HCT116 (cell line): ENCODE measurements around the gene PTBP1. TPM values are rescaled to one million over a fixed set of nuclear protein-coding genes. Genes with fewer than 3 reads are reported as not detected.
"Not testable (repeated sequence)": the region's sequence is repeated elsewhere in the genome, so short reads cannot be mapped to it uniquely, and the experiment has no call there.

Experiments
- ATAC-seq: fragments of 200-7000 bp; cut with Tn5 transposase; 2 replicates; pipeline ENCODE4 v1.9.1; 2020; ENCODE audit warnings: mild to moderate bottlenecking, moderate library complexity
- BruUV-seq: library from RNA; stranded (reverse); fragments of 400-500 nt; replicated peaks from 2 replicates; lab custom pipeline; 2021; lab: Mats Ljungman, UMichigan
- CTCF ChIA-PET: fragments of 300-600 bp; sonication (Branson Sonifier 250); formaldehyde crosslinking; loops from one replicate; lab custom pipeline; 2021; ENCODE audit warnings: antibody characterized with exemption; lab: Charles Lee
- POLR2A ChIA-PET: fragments of 300-600, 350-600 bp; sonication (Branson Sonifier 250); formaldehyde crosslinking; loops from one replicate; lab custom pipeline; 2021; ENCODE audit warnings: antibody characterized with exemption; lab: Charles Lee
- RAD21 ChIA-PET, 2 experiments: fragments of 300-600 bp; sonication (Branson Sonifier 250); formaldehyde crosslinking; loops; one replicate each; lab custom pipeline; 2023; ENCODE audit warnings: low total read pairs in 2 of 2; ENCODE audit not compliant: uncharacterized antibody in 2 of 2, unreplicated experiment in 2 of 2, low non-redundant PET in 1 of 2; lab: Charles Lee
- DNase-seq: peaks from one replicate; pipeline ENCODE4 v3.0.0-alpha.2; 2010; ENCODE audit warnings: low read depth, low spot score
- H2AFZ ChIP-seq: fragments of 200-600 bp; shearing (Covaris generic), sonication (generic); 2 replicates; pipeline ENCODE4 v1.6.1; 2017; ENCODE audit warnings: low read depth, mixed run types, mixed read lengths, antibody characterized with exemption, low read length; ENCODE audit not compliant: poor library complexity, severe bottlenecking
- H3K27ac ChIP-seq: 2 replicates; pipeline ENCODE4 v1.5.1; 2012; ENCODE audit warnings: low read depth, low read length
- H3K27me3 ChIP-seq: fragments of 200-600 bp; sonication (generic); 2 replicates; pipeline ENCODE4 v1.6.1; 2016; ENCODE audit warnings: mixed run types, low read length, mixed read lengths; ENCODE audit not compliant: insufficient read depth
- H3K36me3 ChIP-seq, 2 experiments: fragments of 200-500 bp in 1 of 2; fragments of 200-600 bp in 1 of 2; sonication (Bioruptor generic) in 1 of 2; sonication (generic) in 1 of 2; 2 replicates each; pipeline versions ENCODE4 v1.5.1 to v1.6.1; 2014 to 2016; ENCODE audit warnings: low read length in 2 of 2, inconsistent platforms in 1 of 2, mixed read lengths in 1 of 2, mixed run types in 1 of 2; ENCODE audit not compliant: insufficient read depth in 2 of 2, control insufficient read depth in 1 of 2
- H3K4me1 ChIP-seq, 2 experiments: fragments of 200-600 bp in 1 of 2; sonication (generic) in 1 of 2; 2 replicates each; pipeline versions ENCODE4 v1.5.1 to v1.6.1; 2012 to 2017; ENCODE audit warnings: low read length in 2 of 2, inconsistent platforms in 1 of 2, mild to moderate bottlenecking in 1 of 2, mixed read lengths in 1 of 2, mixed run types in 1 of 2, moderate library complexity in 1 of 2; ENCODE audit not compliant: insufficient read depth in 2 of 2, control insufficient read depth in 1 of 2
- H3K4me2 ChIP-seq: fragments of 200-600 bp; sonication (generic); 2 replicates; pipeline ENCODE4 v1.6.1; 2017; ENCODE audit warnings: mixed run types, low read length, mixed read lengths
- H3K4me3 ChIP-seq, 2 experiments: fragments of 200-600 bp in 1 of 2; sonication (generic) in 1 of 2; replicated peaks in 1 of 2; 2 replicates each; pipeline ENCODE4 v1.5.1; 2011 to 2016; ENCODE audit warnings: low read length in 2 of 2, control low read depth in 1 of 2, low read depth in 1 of 2, mild to moderate bottlenecking in 1 of 2, mixed read lengths in 1 of 2, mixed run types in 1 of 2
- H3K79me2 ChIP-seq: fragments of 200-600 bp; sonication (generic); 2 replicates; pipeline ENCODE4 v1.6.1; 2017; ENCODE audit warnings: mild to moderate bottlenecking, mixed run types, low read length, moderate library complexity, mixed read lengths; ENCODE audit not compliant: insufficient read depth
- H3K9ac ChIP-seq: fragments of 200-600 bp; sonication (generic); 2 replicates; pipeline ENCODE4 v1.6.1; 2016; ENCODE audit warnings: low read length, mixed read lengths
- H3K9me2 ChIP-seq: fragments of 200-600 bp; sonication (generic), shearing (Covaris generic); 2 replicates; pipeline ENCODE4 v1.6.1; 2017; ENCODE audit warnings: mixed run types, mild to moderate bottlenecking, moderate library complexity; ENCODE audit not compliant: insufficient read depth
- H3K9me3 ChIP-seq, 2 experiments: fragments of 200-500 bp in 1 of 2; fragments of 200-600 bp in 1 of 2; sonication (Bioruptor generic) in 1 of 2; sonication (generic) in 1 of 2; 2 replicates each; pipeline ENCODE4 v1.6.1; 2014 to 2017; ENCODE audit warnings: low read length in 2 of 2, mixed read lengths in 2 of 2, inconsistent platforms in 1 of 2, low read depth in 1 of 2, mild to moderate bottlenecking in 1 of 2, mixed run types in 1 of 2, moderate library complexity in 1 of 2; ENCODE audit not compliant: control insufficient read depth in 1 of 2, insufficient read depth in 1 of 2
- H4K20me1 ChIP-seq: fragments of 200-600 bp; sonication (generic), shearing (Covaris generic); 2 replicates; pipeline ENCODE4 v1.6.1; 2017; ENCODE audit warnings: mixed run types, mild to moderate bottlenecking, moderate library complexity; ENCODE audit not compliant: insufficient read depth
- ATF3 ChIP-seq: IDR thresholded peaks from 2 replicates; pipeline ENCODE4 v1.6.1; 2012
- CBX3 ChIP-seq: IDR thresholded peaks from 2 replicates; pipeline ENCODE4 v1.6.1; 2012; ENCODE audit warnings: low read depth
- CEBPB ChIP-seq: IDR thresholded peaks from 2 replicates; pipeline ENCODE4 v1.6.1; 2012; ENCODE audit warnings: low read depth
- CTCF ChIP-seq, 3 experiments: fragments of 200-600 bp in 1 of 3; sonication (generic) in 1 of 3; IDR thresholded peaks in 2 of 3; conservative IDR thresholded peaks in 1 of 3; 2 replicates each; pipeline ENCODE4 v1.5.1; 2012 to 2017; ENCODE audit warnings: low read depth in 2 of 3, low read length in 2 of 3, antibody characterized with exemption in 1 of 3, borderline replicate concordance in 1 of 3, control low read depth in 1 of 3, mild to moderate bottlenecking in 1 of 3, mixed read lengths in 1 of 3, mixed run types in 1 of 3, moderate library complexity in 1 of 3; ENCODE audit not compliant: insufficient read depth in 1 of 3
- EZH2phosphoT487 ChIP-seq: fragments of 200-600 bp; IDR thresholded peaks from 2 replicates; pipeline ENCODE4 v1.6.1; 2018; ENCODE audit warnings: antibody characterized with exemption, borderline replicate concordance
- FOSL1 ChIP-seq: IDR thresholded peaks from 2 replicates; pipeline ENCODE4 v1.6.1; 2012; ENCODE audit warnings: low read depth
- JUND ChIP-seq: IDR thresholded peaks from 2 replicates; pipeline ENCODE4 v1.6.1; 2012
- POLR2A ChIP-seq: IDR thresholded peaks from 2 replicates; pipeline ENCODE4 v1.7.0; 2011; ENCODE audit warnings: borderline replicate concordance; ENCODE audit not compliant: insufficient read depth, insufficient read length; ENCODE audit errors: extremely low read depth
- POLR2AphosphoS5 ChIP-seq: IDR thresholded peaks from 2 replicates; pipeline ENCODE4 v1.6.1; 2011; ENCODE audit warnings: mild to moderate bottlenecking, low read depth, low read length, moderate library complexity
- RAD21 ChIP-seq: IDR thresholded peaks from 2 replicates; pipeline ENCODE4 v1.6.1; 2012; ENCODE audit warnings: low read depth, mild to moderate bottlenecking
- REST ChIP-seq: IDR thresholded peaks from 2 replicates; pipeline ENCODE4 v1.6.1; 2012; ENCODE audit warnings: low read depth
- YY1 ChIP-seq: IDR thresholded peaks from 2 replicates; pipeline ENCODE4 v1.6.1; 2011; ENCODE audit warnings: low read length, low read depth, moderate library complexity, mild to moderate bottlenecking; ENCODE audit not compliant: insufficient replicate concordance; ENCODE audit errors: extremely low read depth
- ZBTB33 ChIP-seq: IDR thresholded peaks from 2 replicates; pipeline ENCODE4 v1.6.1; 2011; ENCODE audit warnings: mild to moderate bottlenecking, low read length, moderate library complexity; ENCODE audit not compliant: insufficient replicate concordance; ENCODE audit errors: extremely low read depth
- intact Hi-C: fragments of 100-400 bp; cut with micrococcal nuclease; formaldehyde crosslinking; loops from 2 replicates; pipeline ENCODE4 v1.10.0; 2022
- total RNA-seq: library from RNA; stranded (reverse); gene quantifications from one replicate; pipeline ENCODE4 v1.2.1, GENCODE V29; 2021; ENCODE audit not compliant: unreplicated experiment

PTBP1 gene
- total RNA-seq, 1 experiment from 2014 or later, result 676 TPM

GRCh38 chr19:816500-816857 is 19.2 kb downstream of the PTBP1 start:
- no peaks in the 10 kb centered on the region for H3K27me3 ChIP-seq
- no peaks in the 10 kb centered on the region for H3K4me1 ChIP-seq
- CTCF ChIA-PET, result no interaction called here
- no peak overlapping the region for H3K4me3 ChIP-seq
- no peak overlapping the region for H3K4me2 ChIP-seq
- RAD21 ChIA-PET, result no interaction called here
- H2AFZ ChIP-seq, result no peak overlapping the region
- no peak overlapping the region for H3K27ac ChIP-seq
- no peaks in the 10 kb centered on the region for H3K9me2 ChIP-seq
- POLR2A ChIA-PET, result no interaction called here
- TF ChIP-seq ATF3, result no peak
- no peak for TF ChIP-seq YY1
- no peak for TF ChIP-seq POLR2AphosphoS5
- TF ChIP-seq CTCF (IDR thresholded peaks at IDR 0.05 in 2 of 3, conservative IDR thresholded peaks at IDR 0.05 in 1 of 3; ENCODE audit: borderline replicate concordance in 1 of 3, insufficient read depth in 1 of 3, low read depth in 2 of 3, low read length in 2 of 3), result no peak
- no peak for TF ChIP-seq REST
- no peak for TF ChIP-seq POLR2A
- no peak for TF ChIP-seq RAD21
- TF ChIP-seq EZH2phosphoT487, result no peak
- no peak for TF ChIP-seq CBX3
- no peak for TF ChIP-seq ZBTB33
- no peak for TF ChIP-seq CEBPB
- TF ChIP-seq JUND, result no peak
- TF ChIP-seq FOSL1, result no peak
- peaks cover 0 to 3% of the 10 kb centered on the region in 2 experiments; a peak in 1 of 4 replicates for H3K36me3 ChIP-seq
- no peaks in the 10 kb centered on the region for H3K9me3 ChIP-seq
- H4K20me1 ChIP-seq, result no peaks in the 10 kb centered on the region; the same call in 1 of the 2 replicates
- BruUV-seq, result no TSS peak
- DNase-seq, result no peak
- no peak overlapping the region for H3K9ac ChIP-seq
- H3K79me2 ChIP-seq, result peaks cover under 1% of the 10 kb centered on the region; the same call in 1 of the 2 replicates
- intact Hi-C loops, result no loop called here
- ATAC-seq, result no peak

GRCh38 chr19:820212-820611 is 23.0 kb downstream of the PTBP1 start:
- DNase-seq, H3K27ac ChIP-seq, H3K4me3 ChIP-seq, H4K20me1 ChIP-seq, H3K36me3 ChIP-seq, H3K9me2 ChIP-seq, H3K9ac ChIP-seq, POLR2A ChIA-PET, CTCF ChIA-PET, RAD21 ChIA-PET, ATAC-seq, H3K4me1 ChIP-seq, H3K4me2 ChIP-seq, H3K27me3 ChIP-seq, H3K9me3 ChIP-seq, BruUV-seq, H2AFZ ChIP-seq, H3K79me2 ChIP-seq, intact Hi-C loops: not testable (repeated sequence)
